ENCODE results near the gene WSB2.

WSB2 gene

GRCh38 chr12:117985182-117985581 lies 75.8 kb downstream of the WSB2 start:
- no peak for DNase-seq
